Panc1 (cell line): Measurements from ENCODE around the gene ITGAD. TPM values are rescaled to one million over a fixed set of nuclear protein-coding genes. Genes with fewer than 3 reads are reported as not detected.

ENCODE experiments used
- ATAC-seq: fragments of 200-7000 bp; cut with Tn5 transposase; 2 replicates; pipeline ENCODE4 v1.9.1; 2020; ENCODE audit warnings: mild to moderate bottlenecking, moderate library complexity
- BruUV-seq: library from RNA; stranded (reverse); fragments of 400-500 nt; replicated peaks from 2 replicates; lab custom pipeline; 2021; lab: Mats Ljungman, UMichigan
- CTCF ChIA-PET: fragments of 300-600 bp; sonication (Branson Sonifier 250); formaldehyde crosslinking; loops from one replicate; lab custom pipeline; 2022; ENCODE audit warnings: antibody characterized with exemption; lab: Charles Lee
- POLR2A ChIA-PET: fragments of 300-600 bp; sonication (Branson Sonifier 250); formaldehyde crosslinking; loops from one replicate; lab custom pipeline; 2022; ENCODE audit warnings: antibody characterized with exemption; lab: Charles Lee
- DNase-seq: peaks from one replicate; pipeline ENCODE4 v3.0.0-alpha.2; 2010; ENCODE audit warnings: low read depth, low spot score
- H3K27ac ChIP-seq: 2 replicates; pipeline ENCODE4 v1.5.1; 2011; ENCODE audit warnings: mild to moderate bottlenecking, low read length, inconsistent platforms
- H3K27me3 ChIP-seq: fragments of 200-500 bp; sonication (Bioruptor generic); 2 replicates; pipeline ENCODE4 v1.6.0; 2014; ENCODE audit warnings: low read length, inconsistent platforms; ENCODE audit not compliant: control insufficient read depth, insufficient read depth
- H3K36me3 ChIP-seq: fragments of 200-500 bp; sonication (Bioruptor generic); 2 replicates; pipeline ENCODE4 v1.5.1; 2014; ENCODE audit warnings: inconsistent platforms, mild to moderate bottlenecking, low read length, moderate library complexity; ENCODE audit not compliant: control insufficient read depth, insufficient read depth
- H3K4me1 ChIP-seq: 2 replicates; pipeline ENCODE4 v1.5.1; 2011; ENCODE audit warnings: inconsistent platforms, mild to moderate bottlenecking, low read length, moderate library complexity; ENCODE audit not compliant: control insufficient read depth, insufficient read depth
- H3K4me3 ChIP-seq, 2 experiments: 2 replicates each; pipeline ENCODE4 v1.5.1; 2011 to 2012; ENCODE audit warnings: low read depth in 2 of 2, low read length in 2 of 2, mild to moderate bottlenecking in 2 of 2, inconsistent platforms in 1 of 2, moderate library complexity in 1 of 2
- H3K9me3 ChIP-seq: fragments of 200-500 bp; sonication (Bioruptor generic); 2 replicates; pipeline ENCODE4 v1.5.1; 2014; ENCODE audit warnings: low read depth, mild to moderate bottlenecking, inconsistent platforms, low read length, moderate library complexity; ENCODE audit not compliant: control insufficient read depth, insufficient read depth
- CTCF ChIP-seq: fragments of 450-650 bp; IDR thresholded peaks from 2 replicates; pipeline ENCODE4 v1.5.1; 2017; ENCODE audit warnings: mild to moderate bottlenecking
- POLR2AphosphoS5 ChIP-seq: IDR thresholded peaks from 2 replicates; pipeline ENCODE4 v1.6.1; 2012; ENCODE audit warnings: mild to moderate bottlenecking, low read depth, low read length, moderate library complexity
- REST ChIP-seq, 2 experiments: IDR thresholded peaks; 2 replicates each; pipeline ENCODE4 v1.6.1; 2011 to 2012; ENCODE audit warnings: low read depth in 2 of 2, control low read depth in 1 of 2, low read length in 1 of 2, mild to moderate bottlenecking in 1 of 2, moderate library complexity in 1 of 2; ENCODE audit not compliant: insufficient read depth in 1 of 2
- SIN3A ChIP-seq: IDR thresholded peaks from 2 replicates; pipeline ENCODE4 v1.6.1; 2012; ENCODE audit warnings: low read depth, mild to moderate bottlenecking, low read length, moderate library complexity, borderline replicate concordance; ENCODE audit not compliant: insufficient read depth
- TCF7L2 ChIP-seq: IDR thresholded peaks from 2 replicates; pipeline ENCODE4 v1.6.1; 2011; ENCODE audit warnings: mild to moderate bottlenecking, low read depth, low read length, inconsistent platforms
- in situ Hi-C: cut with HindIII; loops from 2 replicates; pipeline ENCODE4 v1.10.0; 2016; ENCODE audit warnings: low sequenced_read_pairs, low pct_unique_long_range_greater_than_20kb
- intact Hi-C: fragments of 100-400 bp; cut with micrococcal nuclease; formaldehyde crosslinking; loops from one replicate; pipeline ENCODE4 v1.10.0; 2022; ENCODE audit not compliant: unreplicated experiment
- total RNA-seq: library from RNA; stranded (reverse); gene quantifications from one replicate; pipeline ENCODE4 v1.2.1, GENCODE V29; 2021; ENCODE audit not compliant: unreplicated experiment

Gene ITGAD
- total RNA-seq, 1 experiment from 2014 or later = not detected

GRCh38 chr16:31351942-31352325, 41.2 kb upstream of the ITGAD start:
- intact Hi-C loops (no loop called here), in situ Hi-C loops (no loop called here)
- H3K4me3 ChIP-seq = no peak overlapping the region
- POLR2A ChIA-PET = no interaction called here
- no TSS peak for BruUV-seq
- DNase-seq (no peak), ATAC-seq (no peak)
- H3K4me1 ChIP-seq = no peaks in the 10 kb centered on the region
- no peaks in the 10 kb centered on the region for H3K27me3 ChIP-seq
- H3K36me3 ChIP-seq = no peaks in the 10 kb centered on the region
- CTCF ChIA-PET = no interaction called here
- TF ChIP-seq REST (IDR thresholded peaks at IDR 0.05; ENCODE audit: insufficient read depth in 1 of 2, low read depth in 2 of 2, low read length in 1 of 2) = no peak
- TF ChIP-seq TCF7L2 = no peak
- TF ChIP-seq SIN3A = no peak
- H3K9me3 ChIP-seq = no peaks in the 10 kb centered on the region
- no peak overlapping the region for H3K27ac ChIP-seq

- Histone ChIP-seq H3K36me3 (no peaks in the 10 kb centered on the region), H3K4me1 (no peaks in the 10 kb centered on the region), H3K9me3 (no peaks in the 10 kb centered on the region), H3K27ac (no peak overlapping the region), H3K4me3 (no peak overlapping the region), H3K27me3 (no peaks in the 10 kb centered on the region)
- in situ Hi-C loops = no loop called here
- intact Hi-C loops = no loop called here
- no peak for TF ChIP-seq TCF7L2
- no peak for TF ChIP-seq POLR2AphosphoS5
- TF ChIP-seq REST (IDR thresholded peaks at IDR 0.05; ENCODE audit: insufficient read depth in 1 of 2, low read depth in 2 of 2, low read length in 1 of 2) = no peak
- TF ChIP-seq SIN3A = no peak
- no peak for TF ChIP-seq CTCF
- CTCF ChIA-PET = no interaction called here
- POLR2A ChIA-PET = no interaction called here
- no peak for DNase-seq
- no TSS peak for BruUV-seq
- ATAC-seq = no peak
Observed at GRCh38 chr16:31352376-31353115, 40.6 kb upstream of the ITGAD start.
